K562 (cell line): ENCODE data around the gene COA5. TPM values are rescaled to one million over a fixed set of nuclear protein-coding genes. Genes with fewer than 3 reads are reported as not detected.

Experiments used
- polyA plus RNA-seq, 8 experiments: library from polyadenylated mRNA; depleted of rRNA in 4 of 8; stranded (reverse) in 5 of 8; unstranded in 3 of 8; fragments of >200 nt; fragmentation: Nextera tagmentation in 2 of 8; fragmentation: Illumina TruSeq in 1 of 8; extraction: Ambion mirVana in 2 of 8; extraction: Trizol in 1 of 8; gene quantifications; 2 replicates each; pipeline versions ENCODE4 v1.2.1 to v1.2.3, GENCODE V29; 2011 to 2014; ENCODE audit warnings: inconsistent platforms in 1 of 8, missing spikeins in 1 of 8
- total RNA-seq, 7 experiments: library from RNA; depleted of rRNA in 6 of 7; stranded (reverse); fragments of >200 nt in 6 of 7; fragmentation: Illumina TruSeq in 2 of 7; extraction: Trizol in 2 of 7; gene quantifications; 2 replicates each; pipeline versions ENCODE4 v1.2.1 to v1.2.3, GENCODE V29; 2011 to 2021; ENCODE audit warnings: low replicate concordance in 1 of 7
- TF ChIP-seq, protein P1 (sequence below): fragments of 200-600 bp; sonication (generic); IDR thresholded peaks from one replicate; pipeline ENCODE4 v1.6.1; 2012; ENCODE audit warnings: mild to moderate bottlenecking, low read depth, low read length, inconsistent platforms

Gene COA5
- total and polyA plus RNA-seq, 9 of the 15 experiments (the other 6 are each of a cell fraction or from before 2014, with no cell fraction given): 17.9 to 77.6 (median 33.4) TPM

GRCh38 chr2:98564541-98565132 lies 43.7 kb downstream of the COA5 start (continued):
- TF ChIP-seq, protein P1, sequence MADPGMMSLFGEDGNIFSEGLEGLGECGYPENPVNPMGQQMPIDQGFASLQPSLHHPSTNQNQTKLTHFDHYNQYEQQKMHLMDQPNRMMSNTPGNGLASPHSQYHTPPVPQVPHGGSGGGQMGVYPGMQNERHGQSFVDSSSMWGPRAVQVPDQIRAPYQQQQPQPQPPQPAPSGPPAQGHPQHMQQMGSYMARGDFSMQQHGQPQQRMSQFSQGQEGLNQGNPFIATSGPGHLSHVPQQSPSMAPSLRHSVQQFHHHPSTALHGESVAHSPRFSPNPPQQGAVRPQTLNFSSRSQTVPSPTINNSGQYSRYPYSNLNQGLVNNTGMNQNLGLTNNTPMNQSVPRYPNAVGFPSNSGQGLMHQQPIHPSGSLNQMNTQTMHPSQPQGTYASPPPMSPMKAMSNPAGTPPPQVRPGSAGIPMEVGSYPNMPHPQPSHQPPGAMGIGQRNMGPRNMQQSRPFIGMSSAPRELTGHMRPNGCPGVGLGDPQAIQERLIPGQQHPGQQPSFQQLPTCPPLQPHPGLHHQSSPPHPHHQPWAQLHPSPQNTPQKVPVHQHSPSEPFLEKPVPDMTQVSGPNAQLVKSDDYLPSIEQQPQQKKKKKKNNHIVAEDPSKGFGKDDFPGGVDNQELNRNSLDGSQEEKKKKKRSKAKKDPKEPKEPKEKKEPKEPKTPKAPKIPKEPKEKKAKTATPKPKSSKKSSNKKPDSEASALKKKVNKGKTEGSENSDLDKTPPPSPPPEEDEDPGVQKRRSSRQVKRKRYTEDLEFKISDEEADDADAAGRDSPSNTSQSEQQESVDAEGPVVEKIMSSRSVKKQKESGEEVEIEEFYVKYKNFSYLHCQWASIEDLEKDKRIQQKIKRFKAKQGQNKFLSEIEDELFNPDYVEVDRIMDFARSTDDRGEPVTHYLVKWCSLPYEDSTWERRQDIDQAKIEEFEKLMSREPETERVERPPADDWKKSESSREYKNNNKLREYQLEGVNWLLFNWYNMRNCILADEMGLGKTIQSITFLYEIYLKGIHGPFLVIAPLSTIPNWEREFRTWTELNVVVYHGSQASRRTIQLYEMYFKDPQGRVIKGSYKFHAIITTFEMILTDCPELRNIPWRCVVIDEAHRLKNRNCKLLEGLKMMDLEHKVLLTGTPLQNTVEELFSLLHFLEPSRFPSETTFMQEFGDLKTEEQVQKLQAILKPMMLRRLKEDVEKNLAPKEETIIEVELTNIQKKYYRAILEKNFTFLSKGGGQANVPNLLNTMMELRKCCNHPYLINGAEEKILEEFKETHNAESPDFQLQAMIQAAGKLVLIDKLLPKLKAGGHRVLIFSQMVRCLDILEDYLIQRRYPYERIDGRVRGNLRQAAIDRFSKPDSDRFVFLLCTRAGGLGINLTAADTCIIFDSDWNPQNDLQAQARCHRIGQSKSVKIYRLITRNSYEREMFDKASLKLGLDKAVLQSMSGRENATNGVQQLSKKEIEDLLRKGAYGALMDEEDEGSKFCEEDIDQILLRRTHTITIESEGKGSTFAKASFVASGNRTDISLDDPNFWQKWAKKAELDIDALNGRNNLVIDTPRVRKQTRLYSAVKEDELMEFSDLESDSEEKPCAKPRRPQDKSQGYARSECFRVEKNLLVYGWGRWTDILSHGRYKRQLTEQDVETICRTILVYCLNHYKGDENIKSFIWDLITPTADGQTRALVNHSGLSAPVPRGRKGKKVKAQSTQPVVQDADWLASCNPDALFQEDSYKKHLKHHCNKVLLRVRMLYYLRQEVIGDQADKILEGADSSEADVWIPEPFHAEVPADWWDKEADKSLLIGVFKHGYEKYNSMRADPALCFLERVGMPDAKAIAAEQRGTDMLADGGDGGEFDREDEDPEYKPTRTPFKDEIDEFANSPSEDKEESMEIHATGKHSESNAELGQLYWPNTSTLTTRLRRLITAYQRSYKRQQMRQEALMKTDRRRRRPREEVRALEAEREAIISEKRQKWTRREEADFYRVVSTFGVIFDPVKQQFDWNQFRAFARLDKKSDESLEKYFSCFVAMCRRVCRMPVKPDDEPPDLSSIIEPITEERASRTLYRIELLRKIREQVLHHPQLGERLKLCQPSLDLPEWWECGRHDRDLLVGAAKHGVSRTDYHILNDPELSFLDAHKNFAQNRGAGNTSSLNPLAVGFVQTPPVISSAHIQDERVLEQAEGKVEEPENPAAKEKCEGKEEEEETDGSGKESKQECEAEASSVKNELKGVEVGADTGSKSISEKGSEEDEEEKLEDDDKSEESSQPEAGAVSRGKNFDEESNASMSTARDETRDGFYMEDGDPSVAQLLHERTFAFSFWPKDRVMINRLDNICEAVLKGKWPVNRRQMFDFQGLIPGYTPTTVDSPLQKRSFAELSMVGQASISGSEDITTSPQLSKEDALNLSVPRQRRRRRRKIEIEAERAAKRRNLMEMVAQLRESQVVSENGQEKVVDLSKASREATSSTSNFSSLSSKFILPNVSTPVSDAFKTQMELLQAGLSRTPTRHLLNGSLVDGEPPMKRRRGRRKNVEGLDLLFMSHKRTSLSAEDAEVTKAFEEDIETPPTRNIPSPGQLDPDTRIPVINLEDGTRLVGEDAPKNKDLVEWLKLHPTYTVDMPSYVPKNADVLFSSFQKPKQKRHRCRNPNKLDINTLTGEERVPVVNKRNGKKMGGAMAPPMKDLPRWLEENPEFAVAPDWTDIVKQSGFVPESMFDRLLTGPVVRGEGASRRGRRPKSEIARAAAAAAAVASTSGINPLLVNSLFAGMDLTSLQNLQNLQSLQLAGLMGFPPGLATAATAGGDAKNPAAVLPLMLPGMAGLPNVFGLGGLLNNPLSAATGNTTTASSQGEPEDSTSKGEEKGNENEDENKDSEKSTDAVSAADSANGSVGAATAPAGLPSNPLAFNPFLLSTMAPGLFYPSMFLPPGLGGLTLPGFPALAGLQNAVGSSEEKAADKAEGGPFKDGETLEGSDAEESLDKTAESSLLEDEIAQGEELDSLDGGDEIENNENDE: no peak
